Panc1 (cell line): ENCODE data around the gene DBF4B. TPM values are rescaled to one million over a fixed set of nuclear protein-coding genes. Genes with fewer than 3 reads are reported as not detected.

Experiments
- ATAC-seq: fragments of 200-7000 bp; cut with Tn5 transposase; 2 replicates; pipeline ENCODE4 v1.9.1; 2020; ENCODE audit warnings: mild to moderate bottlenecking, moderate library complexity
- BruUV-seq: library from RNA; stranded (reverse); fragments of 400-500 nt; replicated peaks from 2 replicates; lab custom pipeline; 2021; lab: Mats Ljungman, UMichigan
- CTCF ChIA-PET: fragments of 300-600 bp; sonication (Branson Sonifier 250); formaldehyde crosslinking; loops from one replicate; lab custom pipeline; 2022; ENCODE audit warnings: antibody characterized with exemption; lab: Charles Lee
- POLR2A ChIA-PET: fragments of 300-600 bp; sonication (Branson Sonifier 250); formaldehyde crosslinking; loops from one replicate; lab custom pipeline; 2022; ENCODE audit warnings: antibody characterized with exemption; lab: Charles Lee
- DNase-seq: peaks from one replicate; pipeline ENCODE4 v3.0.0-alpha.2; 2010; ENCODE audit warnings: low read depth, low spot score
- H3K27ac ChIP-seq: 2 replicates; pipeline ENCODE4 v1.5.1; 2011; ENCODE audit warnings: mild to moderate bottlenecking, low read length, inconsistent platforms
- H3K27me3 ChIP-seq: fragments of 200-500 bp; sonication (Bioruptor generic); 2 replicates; pipeline ENCODE4 v1.6.0; 2014; ENCODE audit warnings: low read length, inconsistent platforms; ENCODE audit not compliant: control insufficient read depth, insufficient read depth
- H3K36me3 ChIP-seq: fragments of 200-500 bp; sonication (Bioruptor generic); 2 replicates; pipeline ENCODE4 v1.5.1; 2014; ENCODE audit warnings: inconsistent platforms, mild to moderate bottlenecking, low read length, moderate library complexity; ENCODE audit not compliant: control insufficient read depth, insufficient read depth
- H3K4me1 ChIP-seq: 2 replicates; pipeline ENCODE4 v1.5.1; 2011; ENCODE audit warnings: inconsistent platforms, mild to moderate bottlenecking, low read length, moderate library complexity; ENCODE audit not compliant: control insufficient read depth, insufficient read depth
- H3K4me3 ChIP-seq, 2 experiments: 2 replicates each; pipeline ENCODE4 v1.5.1; 2011 to 2012; ENCODE audit warnings: low read depth in 2 of 2, low read length in 2 of 2, mild to moderate bottlenecking in 2 of 2, inconsistent platforms in 1 of 2, moderate library complexity in 1 of 2
- H3K9me3 ChIP-seq: fragments of 200-500 bp; sonication (Bioruptor generic); 2 replicates; pipeline ENCODE4 v1.5.1; 2014; ENCODE audit warnings: low read depth, mild to moderate bottlenecking, inconsistent platforms, low read length, moderate library complexity; ENCODE audit not compliant: control insufficient read depth, insufficient read depth
- CTCF ChIP-seq: fragments of 450-650 bp; IDR thresholded peaks from 2 replicates; pipeline ENCODE4 v1.5.1; 2017; ENCODE audit warnings: mild to moderate bottlenecking
- POLR2AphosphoS5 ChIP-seq: IDR thresholded peaks from 2 replicates; pipeline ENCODE4 v1.6.1; 2012; ENCODE audit warnings: mild to moderate bottlenecking, low read depth, low read length, moderate library complexity
- REST ChIP-seq, 2 experiments: IDR thresholded peaks; 2 replicates each; pipeline ENCODE4 v1.6.1; 2011 to 2012; ENCODE audit warnings: low read depth in 2 of 2, control low read depth in 1 of 2, low read length in 1 of 2, mild to moderate bottlenecking in 1 of 2, moderate library complexity in 1 of 2; ENCODE audit not compliant: insufficient read depth in 1 of 2
- SIN3A ChIP-seq: IDR thresholded peaks from 2 replicates; pipeline ENCODE4 v1.6.1; 2012; ENCODE audit warnings: low read depth, mild to moderate bottlenecking, low read length, moderate library complexity, borderline replicate concordance; ENCODE audit not compliant: insufficient read depth
- TCF7L2 ChIP-seq: IDR thresholded peaks from 2 replicates; pipeline ENCODE4 v1.6.1; 2011; ENCODE audit warnings: mild to moderate bottlenecking, low read depth, low read length, inconsistent platforms
- in situ Hi-C: cut with HindIII; loops from 2 replicates; pipeline ENCODE4 v1.10.0; 2016; ENCODE audit warnings: low sequenced_read_pairs, low pct_unique_long_range_greater_than_20kb
- intact Hi-C: fragments of 100-400 bp; cut with micrococcal nuclease; formaldehyde crosslinking; loops from one replicate; pipeline ENCODE4 v1.10.0; 2022; ENCODE audit not compliant: unreplicated experiment
- total RNA-seq: library from RNA; stranded (reverse); gene quantifications from one replicate; pipeline ENCODE4 v1.2.1, GENCODE V29; 2021; ENCODE audit not compliant: unreplicated experiment

DBF4B gene
- total RNA-seq, 1 experiment from 2014 or later: 24.0 TPM

GRCh38 chr17:44795928-44796327, 87.5 kb downstream of the DBF4B start:
- CTCF ChIA-PET: no interaction called here
- no peaks in the 10 kb centered on the region for H3K9me3 ChIP-seq
- POLR2A ChIA-PET: interaction anchor here (1.0 kb wide), 1 partner anchor 65 kb away, joined by 3 read pairs; no protein-coding TSS in a partner anchor
- H3K36me3 ChIP-seq: peaks cover 5% of the 10 kb centered on the region; the same call in 1 of the 2 replicates
- BruUV-seq: no TSS peak
- ATAC-seq: peak; percentile 21
- intact Hi-C loops: no loop called here
- in situ Hi-C loops: no loop called here
- H3K27ac ChIP-seq: peak overlapping the region; percentile 60
- TF ChIP-seq REST (IDR thresholded peaks at IDR 0.05; ENCODE audit: insufficient read depth in 1 of 2, low read depth in 2 of 2, low read length in 1 of 2): no peak
- no peak for TF ChIP-seq POLR2AphosphoS5
- no peak for TF ChIP-seq CTCF
- TF ChIP-seq SIN3A: no peak
- no peak for TF ChIP-seq TCF7L2
- no peak overlapping the region for H3K4me3 ChIP-seq
- DNase-seq: no peak
- peaks cover 36% of the 10 kb centered on the region for H3K4me1 ChIP-seq
- no peaks in the 10 kb centered on the region for H3K27me3 ChIP-seq

- ATAC-seq (no peak), DNase-seq (no peak)
- Histone ChIP-seq H3K9me3 (no peaks in the 10 kb centered on the region), H3K36me3 (peaks cover 5% of the 10 kb centered on the region; the same call in 1 of the 2 replicates), H3K4me1 (peaks cover 36% of the 10 kb centered on the region), H3K27ac (peak overlapping the region; percentile 48), H3K4me3 (no peak overlapping the region), H3K27me3 (no peaks in the 10 kb centered on the region)
- no TSS peak for BruUV-seq
- POLR2A ChIA-PET: no interaction called here
- TF ChIP-seq TCF7L2: no peak
- no peak for TF ChIP-seq CTCF
- no peak for TF ChIP-seq REST (IDR thresholded peaks at IDR 0.05; ENCODE audit: insufficient read depth in 1 of 2, low read depth in 2 of 2, low read length in 1 of 2)
- no peak for TF ChIP-seq POLR2AphosphoS5
- TF ChIP-seq SIN3A: no peak
- in situ Hi-C loops: no loop called here
- CTCF ChIA-PET: interaction anchor here (0.7 kb wide), 1 partner anchor 156 kb away, joined by 3 read pairs; no protein-coding TSS in a partner anchor
- intact Hi-C loops: no loop called here
Observed at GRCh38 chr17:44796731-44797130, 88.3 kb downstream of the DBF4B start.
